Lower lobe of right lung (tissue), 2 donors: Measurements from ENCODE around the gene KBTBD6. TPM values are rescaled to one million over a fixed set of nuclear protein-coding genes. Genes with fewer than 3 reads are reported as not detected.

ENCODE experiments used
- ATAC-seq, 2 donors: fragments of 200-7000 bp; cut with Tn5 transposase; one replicate each; pipeline ENCODE4 v1.9.1; 2020 to 2022; ENCODE audit warnings: mild to moderate bottlenecking in 2 of 2, moderate library complexity in 2 of 2
- DNase-seq: peaks from one replicate; pipeline ENCODE4 v3.0.0-alpha.2; 2020
- H3K27ac ChIP-seq: fragments of 200-600 bp; one replicate; pipeline ENCODE4 v1.8.0; 2022
- H3K27me3 ChIP-seq: fragments of 200-600 bp; one replicate; pipeline ENCODE4 v1.8.0; 2022; ENCODE audit warnings: low read depth
- H3K36me3 ChIP-seq: fragments of 200-600 bp; one replicate; pipeline ENCODE4 v1.8.0; 2022; ENCODE audit warnings: mild to moderate bottlenecking
- H3K4me1 ChIP-seq: fragments of 200-600 bp; one replicate; pipeline ENCODE4 v1.8.0; 2022
- H3K4me3 ChIP-seq: fragments of 200-600 bp; one replicate; pipeline ENCODE4 v1.8.0; 2022; ENCODE audit warnings: mild to moderate bottlenecking
- H3K9me3 ChIP-seq: fragments of 200-600 bp; one replicate; pipeline ENCODE4 v1.8.0; 2022
- intact Hi-C: fragments of 100-400 bp; cut with DNase I; formaldehyde crosslinking; loops from one replicate; pipeline ENCODE4 v1.11.0; 2022
- total RNA-seq: library from RNA; stranded (reverse); fragmentation: NEBNext Ultra II Directional; extraction: Animal tissue kit (Norgen Biotek cat#: 25700); gene quantifications from one replicate; pipeline ENCODE4 v1.2.1, GENCODE V29; 2021
- TF ChIP-seq, protein P1 (sequence below): fragments of 200-600 bp; IDR thresholded peaks from one replicate; pipeline ENCODE4 v1.8.0; 2022; ENCODE audit warnings: antibody characterized with exemption, mild to moderate bottlenecking
- donor health status: DM: no; HTN: yes; CAD: no; lungs with severe emphysema.

Gene KBTBD6
- total RNA-seq, 1 donor from 2014 or later, result 6.0 TPM

GRCh38 chr13:41152005-41152404 lies 19.4 kb upstream of the KBTBD6 start:
- ATAC-seq (no peak), DNase-seq (no peak)
- no peaks in the 10 kb centered on the region for H3K36me3 ChIP-seq
- TF ChIP-seq, protein P1, sequence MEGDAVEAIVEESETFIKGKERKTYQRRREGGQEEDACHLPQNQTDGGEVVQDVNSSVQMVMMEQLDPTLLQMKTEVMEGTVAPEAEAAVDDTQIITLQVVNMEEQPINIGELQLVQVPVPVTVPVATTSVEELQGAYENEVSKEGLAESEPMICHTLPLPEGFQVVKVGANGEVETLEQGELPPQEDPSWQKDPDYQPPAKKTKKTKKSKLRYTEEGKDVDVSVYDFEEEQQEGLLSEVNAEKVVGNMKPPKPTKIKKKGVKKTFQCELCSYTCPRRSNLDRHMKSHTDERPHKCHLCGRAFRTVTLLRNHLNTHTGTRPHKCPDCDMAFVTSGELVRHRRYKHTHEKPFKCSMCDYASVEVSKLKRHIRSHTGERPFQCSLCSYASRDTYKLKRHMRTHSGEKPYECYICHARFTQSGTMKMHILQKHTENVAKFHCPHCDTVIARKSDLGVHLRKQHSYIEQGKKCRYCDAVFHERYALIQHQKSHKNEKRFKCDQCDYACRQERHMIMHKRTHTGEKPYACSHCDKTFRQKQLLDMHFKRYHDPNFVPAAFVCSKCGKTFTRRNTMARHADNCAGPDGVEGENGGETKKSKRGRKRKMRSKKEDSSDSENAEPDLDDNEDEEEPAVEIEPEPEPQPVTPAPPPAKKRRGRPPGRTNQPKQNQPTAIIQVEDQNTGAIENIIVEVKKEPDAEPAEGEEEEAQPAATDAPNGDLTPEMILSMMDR, result no peak
- intact Hi-C loops, result no loop called here
- peaks cover 41% of the 10 kb centered on the region for H3K9me3 ChIP-seq
- H3K27ac ChIP-seq, result no peak overlapping the region
- no peaks in the 10 kb centered on the region for H3K27me3 ChIP-seq
- no peak overlapping the region for H3K4me3 ChIP-seq
- no peaks in the 10 kb centered on the region for H3K4me1 ChIP-seq

DNA sequence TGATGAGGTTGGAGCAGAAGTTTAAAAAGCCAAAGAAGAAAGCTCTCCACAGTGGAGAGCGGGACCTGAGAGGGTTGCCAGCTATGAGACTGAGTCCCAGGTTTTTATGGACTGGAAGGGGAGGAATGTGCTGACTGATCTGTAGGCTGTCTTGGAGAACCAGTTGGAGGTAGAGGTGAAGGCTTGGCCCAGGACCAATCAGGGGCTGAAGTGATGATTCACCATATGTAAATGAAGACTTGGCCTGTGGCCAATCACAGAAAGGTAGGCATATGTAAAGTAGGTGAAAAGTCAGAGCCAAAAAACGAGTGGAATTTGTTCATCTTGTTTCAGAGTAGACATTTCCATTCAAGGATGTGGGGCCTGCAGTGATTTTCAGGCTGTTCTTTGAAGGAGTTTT lies 17.5 kb upstream of the KBTBD6 start:
- H3K36me3 ChIP-seq, result no peaks in the 10 kb centered on the region
- TF ChIP-seq, protein P1, result no peak
- DNase-seq (no peak), ATAC-seq (no peak)
- intact Hi-C loops, result no loop called here
- H3K4me3 ChIP-seq, result no peak overlapping the region
- H3K4me1 ChIP-seq, result no peaks in the 10 kb centered on the region
- no peak overlapping the region for H3K27ac ChIP-seq
- no peaks in the 10 kb centered on the region for H3K27me3 ChIP-seq
- H3K9me3 ChIP-seq, result peaks cover 41% of the 10 kb centered on the region

DNA sequence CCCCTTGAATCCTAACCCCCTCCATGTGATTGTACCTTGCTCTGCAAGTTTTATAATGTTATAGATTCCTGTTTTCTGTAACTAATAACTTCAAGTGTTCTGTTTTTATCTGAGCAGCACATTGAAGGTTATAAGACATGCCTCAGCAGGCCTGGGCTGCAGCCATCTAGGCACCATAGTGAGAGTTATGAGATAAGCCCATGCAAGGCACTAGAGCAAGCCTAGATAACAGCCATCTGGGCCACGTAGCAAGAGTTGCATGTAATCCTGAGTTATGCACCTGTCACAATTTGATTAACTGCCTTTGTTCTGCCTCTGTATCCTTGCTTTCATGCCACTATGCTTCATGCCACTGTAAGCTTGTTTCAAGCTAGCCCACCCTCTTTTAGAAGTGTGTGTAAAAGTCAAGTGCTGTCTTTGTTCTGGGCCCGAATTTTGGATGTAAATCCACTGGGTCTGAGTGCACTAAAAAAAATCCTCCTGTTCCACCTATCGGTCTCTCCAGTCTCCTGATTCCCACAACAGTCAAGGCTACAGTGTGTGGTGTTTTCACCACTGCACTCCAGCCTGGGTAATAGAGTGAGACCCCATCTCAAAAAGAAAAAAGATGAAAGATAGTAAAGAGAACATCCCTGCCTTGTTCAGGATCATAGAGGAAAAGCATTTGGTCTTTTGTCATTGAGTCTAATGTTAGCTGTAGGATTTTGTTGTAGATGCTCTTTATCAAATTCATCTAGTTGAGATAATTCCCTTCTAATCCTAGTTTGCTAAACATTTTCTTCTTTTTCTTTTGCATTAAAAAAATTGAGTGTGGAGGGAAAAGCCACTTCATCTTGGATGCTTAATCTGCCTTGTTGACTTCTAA lies 16.0 kb upstream of the KBTBD6 start:
- intact Hi-C loops, result no loop called here
- peaks cover 41% of the 10 kb centered on the region for H3K9me3 ChIP-seq

DNA sequence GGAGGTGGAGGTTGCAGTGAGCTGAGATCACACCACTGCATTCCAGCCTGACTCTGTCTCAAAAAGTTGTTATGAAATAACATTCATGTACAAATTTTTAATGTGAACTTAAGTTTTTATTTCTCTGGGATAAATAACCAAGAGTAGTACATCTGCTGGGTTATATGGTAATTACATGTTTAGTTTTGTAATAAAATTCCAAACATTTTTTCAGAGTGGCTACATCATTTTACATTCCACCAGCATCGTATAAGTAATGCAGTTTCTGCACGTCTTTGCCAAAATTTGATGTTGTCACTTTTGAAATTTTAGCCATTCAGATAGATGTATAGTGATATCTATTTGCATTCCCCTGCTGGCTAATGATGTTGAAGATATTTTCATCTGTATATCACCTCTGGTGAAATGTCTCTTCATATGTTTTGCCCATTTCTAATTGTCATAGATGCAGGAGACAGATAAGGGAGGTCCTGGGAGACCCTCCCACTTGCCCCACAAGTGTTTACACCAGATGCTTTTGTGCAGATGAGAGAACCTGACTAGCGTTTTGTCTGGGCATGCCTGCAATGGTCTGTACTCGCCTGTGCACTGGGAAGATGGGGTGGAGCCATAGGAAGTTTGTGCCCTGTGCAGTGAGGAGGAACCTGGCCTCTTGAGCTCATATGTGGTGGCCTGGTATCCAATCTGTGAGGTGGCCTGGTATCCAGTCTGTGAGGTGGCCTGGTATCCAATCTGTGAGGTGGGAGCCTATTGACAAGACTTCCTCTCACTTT lies 12.7 kb upstream of the KBTBD6 start:
- H3K36me3 ChIP-seq, result no peaks in the 10 kb centered on the region
- no peak overlapping the region for H3K4me3 ChIP-seq
- no peak overlapping the region for H3K27ac ChIP-seq
- ATAC-seq (no peak), DNase-seq (no peak)
- H3K27me3 ChIP-seq, result no peaks in the 10 kb centered on the region
- peaks cover 26% of the 10 kb centered on the region for H3K9me3 ChIP-seq
- TF ChIP-seq, protein P1, result no peak
- no peaks in the 10 kb centered on the region for H3K4me1 ChIP-seq
- intact Hi-C loops, result no loop called here

More for the DNA sequence above, 16.0 kb upstream of the KBTBD6 start:
- Histone ChIP-seq H3K27me3 (no peaks in the 10 kb centered on the region), H3K4me3 (no peak overlapping the region), H3K27ac (no peak overlapping the region), H3K4me1 (no peaks in the 10 kb centered on the region), H3K36me3 (no peaks in the 10 kb centered on the region)
- no peak for DNase-seq
- TF ChIP-seq, protein P1, result no peak
- no peak for ATAC-seq

- peaks cover 23% of the 10 kb centered on the region for H3K9me3 ChIP-seq
- H3K4me3 ChIP-seq, result no peak overlapping the region
- intact Hi-C loops, result no loop called here
- ATAC-seq, result no peak
- no peak overlapping the region for H3K27ac ChIP-seq
- TF ChIP-seq, protein P1, result no peak
- no peaks in the 10 kb centered on the region for H3K36me3 ChIP-seq
- H3K27me3 ChIP-seq, result no peaks in the 10 kb centered on the region
- no peak for DNase-seq
- no peaks in the 10 kb centered on the region for H3K4me1 ChIP-seq
Measured at GRCh38 chr13:41144576-41144975, 12.0 kb upstream of the KBTBD6 start.
